CD14-positive monocyte (primary cell): ENCODE data around the gene ELN. TPM values are rescaled to one million over a fixed set of nuclear protein-coding genes. Genes with fewer than 3 reads are reported as not detected.

ENCODE experiments used
- DNase-seq, 3 donors: peaks; one replicate each; pipeline ENCODE4 v3.0.0-alpha.2; 2011 to 2022
- H2AFZ ChIP-seq: 2 replicates; pipeline ENCODE4 v1.6.0; 2012; ENCODE audit warnings: mild to moderate bottlenecking, low read depth, low read length, inconsistent platforms; ENCODE audit not compliant: insufficient read depth, poor library complexity, severe bottlenecking
- H3K27ac ChIP-seq, 2 donors: 1 replicate in 1 of 2; 2 replicates in 1 of 2; pipeline ENCODE4 v1.5.1; 2012 to 2013; ENCODE audit warnings: low read length in 2 of 2, control low read depth in 1 of 2, inconsistent platforms in 1 of 2, low read depth in 1 of 2, mild to moderate bottlenecking in 1 of 2
- H3K27me3 ChIP-seq, 2 donors: one replicate each; pipeline versions ENCODE4 v1.6.0 to v1.6.1; 2011 to 2013; ENCODE audit warnings: low read length in 2 of 2; ENCODE audit not compliant: control insufficient read depth in 2 of 2, insufficient read depth in 2 of 2
- H3K36me3 ChIP-seq, 2 donors: replicated peaks in 1 of 2; 1 replicate in 1 of 2; 2 replicates in 1 of 2; pipeline versions ENCODE4 v1.5.1 to v1.6.1; 2012 to 2013; ENCODE audit warnings: low read length in 2 of 2, control low read depth in 1 of 2, inconsistent platforms in 1 of 2, mild to moderate bottlenecking in 1 of 2; ENCODE audit not compliant: insufficient read depth in 2 of 2, control insufficient read depth in 1 of 2
- H3K4me1 ChIP-seq, 2 donors: 1 replicate in 1 of 2; 2 replicates in 1 of 2; pipeline versions ENCODE4 v1.5.1 to v1.6.1; 2012 to 2013; ENCODE audit warnings: low read length in 2 of 2, control low read depth in 1 of 2, inconsistent platforms in 1 of 2, mild to moderate bottlenecking in 1 of 2, moderate library complexity in 1 of 2; ENCODE audit not compliant: insufficient read depth in 2 of 2, control insufficient read depth in 1 of 2
- H3K4me2 ChIP-seq: replicated peaks from 2 replicates; pipeline ENCODE3; 2012; ENCODE audit warnings: low read length, moderate library complexity, mild to moderate bottlenecking; ENCODE audit not compliant: poor library complexity, severe bottlenecking; ENCODE audit errors: extremely low read depth
- H3K4me3 ChIP-seq, 3 experiments: fragments of 200-600 bp in 1 of 3; sonication (generic) in 1 of 3; replicated peaks in 1 of 3; 1 replicate in 2 of 3; 2 replicates in 1 of 3; pipeline ENCODE4 v1.5.1; 2011 to 2013; ENCODE audit warnings: low read length in 3 of 3, mild to moderate bottlenecking in 3 of 3, control low read depth in 2 of 3, low read depth in 2 of 3, inconsistent platforms in 1 of 3, moderate library complexity in 1 of 3
- H3K79me2 ChIP-seq: 2 replicates; pipeline ENCODE4 v1.6.0; 2012; ENCODE audit warnings: mild to moderate bottlenecking, control low read depth, inconsistent platforms, low read length, moderate library complexity; ENCODE audit not compliant: insufficient read depth
- H3K9ac ChIP-seq: 2 replicates; pipeline ENCODE4 v1.6.0; 2017; ENCODE audit warnings: low read length, mild to moderate bottlenecking; ENCODE audit not compliant: insufficient read depth, poor library complexity, severe bottlenecking
- H3K9me3 ChIP-seq, 2 donors: replicated peaks in 1 of 2; 1 replicate in 1 of 2; 2 replicates in 1 of 2; pipeline versions ENCODE4 v1.5.1 to v1.6.1; 2012 to 2013; ENCODE audit warnings: low read length in 2 of 2, control low read depth in 1 of 2; ENCODE audit not compliant: control insufficient read depth in 1 of 2, insufficient read depth in 1 of 2
- H4K20me1 ChIP-seq: 2 replicates; pipeline ENCODE4 v1.6.0; 2012; ENCODE audit warnings: mild to moderate bottlenecking, low read length, control low read depth, moderate library complexity; ENCODE audit not compliant: insufficient read depth
- H3K27ac Mint-ChIP-seq, 7 donors: one replicate each; pipeline ENCODE4 v1.8.0; 2020; ENCODE audit warnings: mild to moderate bottlenecking in 7 of 7, mixed read lengths in 7 of 7, moderate library complexity in 6 of 7, inconsistent platforms in 2 of 7
- H3K27me3 Mint-ChIP-seq, 3 donors: one replicate each; pipeline ENCODE4 v1.8.0; 2021 to 2022; ENCODE audit warnings: low read depth in 3 of 3, mild to moderate bottlenecking in 3 of 3, mixed read lengths in 3 of 3, moderate library complexity in 3 of 3, inconsistent platforms in 1 of 3
- H3K36me3 Mint-ChIP-seq, 2 donors: one replicate each; pipeline ENCODE4 v1.8.0; 2020; ENCODE audit warnings: mixed read lengths in 2 of 2, inconsistent platforms in 1 of 2, mild to moderate bottlenecking in 1 of 2
- H3K4me1 Mint-ChIP-seq: one replicate; pipeline ENCODE4 v1.8.0; 2020; ENCODE audit warnings: mild to moderate bottlenecking, mixed read lengths
- H3K4me3 Mint-ChIP-seq, 2 donors: one replicate each; pipeline ENCODE4 v1.8.0; 2020; ENCODE audit warnings: mild to moderate bottlenecking in 2 of 2, mixed read lengths in 2 of 2, moderate library complexity in 1 of 2
- H3K9me3 Mint-ChIP-seq, 7 donors: one replicate each; pipeline ENCODE4 v1.8.0; 2020 to 2022; ENCODE audit warnings: mixed read lengths in 7 of 7, mild to moderate bottlenecking in 6 of 7, moderate library complexity in 6 of 7, inconsistent platforms in 2 of 7
- CTCF ChIP-seq: fragments of 200-600 bp; IDR thresholded peaks from one replicate; pipeline ENCODE4 v1.8.0; 2022; ENCODE audit warnings: antibody characterized with exemption, mild to moderate bottlenecking
- WGBS: methylation state at CpG from one replicate; pipeline ENCODE4 v1.1.5; 2013; ENCODE audit warnings: missing lambda C conversion rate; ENCODE audit not compliant: insufficient coverage; 5-methylcytosine and 5-hydroxymethylcytosine counted together
- intact Hi-C, 2 donors: fragments of 100-400 bp; cut with micrococcal nuclease; formaldehyde crosslinking; loops; one replicate each; pipeline versions ENCODE4 v1.15.0 to v1.15.1; 2023
- polyA plus RNA-seq, 3 donors: library from polyadenylated mRNA; depleted of rRNA in 1 of 3; unstranded in 2 of 3; stranded (reverse) in 1 of 3; fragments of 300-500 nt in 2 of 3; fragments of >200 nt in 1 of 3; fragmentation: Illumina TruSeq in 2 of 3; gene quantifications; 1 replicate in 2 of 3; 2 replicates in 1 of 3; pipeline ENCODE4 v1.2.3, GENCODE V29; 2012 to 2021

ELN gene
- polyA plus RNA-seq, 3 donors: not detected

GRCh38 chr7:74095135-74095534 is 67.2 kb downstream of the ELN start:
- TF ChIP-seq CTCF: no peak
- peak overlapping the region; percentile 89 to 96 for H3K4me3 Mint-ChIP-seq
- Histone ChIP-seq H3K4me3 (peak overlapping the region; percentile 67 to 87 (median 81)), H2AFZ (peak overlapping the region; percentile 75), H3K36me3 (peaks cover 33 to 38% of the 10 kb centered on the region in 2 donors), H3K27me3 (no peaks in the 10 kb centered on the region), H4K20me1 (peaks cover 15% of the 10 kb centered on the region), H3K9ac (peak overlapping the region; percentile 91), H3K9me3 (no peaks in the 10 kb centered on the region), H3K79me2 (peaks cover 22% of the 10 kb centered on the region), H3K27ac (peak overlapping the region; percentile 75 to 95), H3K4me2 (peak overlapping the region; percentile 83), H3K4me1 (peaks cover 29 to 36% of the 10 kb centered on the region in 2 donors)
- peaks cover 0 to 6% (median 2%) of the 10 kb centered on the region in 7 donors for H3K9me3 Mint-ChIP-seq
- intact Hi-C loops: no loop called here
- peak overlapping the region in 6 of 7 donors; percentile 93 to 97 (median 96) for H3K27ac Mint-ChIP-seq
- H3K36me3 Mint-ChIP-seq: peaks cover 33 to 42% of the 10 kb centered on the region in 2 donors
- no peak for DNase-seq
- H3K27me3 Mint-ChIP-seq: no peaks in the 10 kb centered on the region
- H3K4me1 Mint-ChIP-seq: peaks cover 23% of the 10 kb centered on the region
- WGBS: 92% methylated on average over 3 of the region's 6 CpGs

- peaks cover 22% of the 10 kb centered on the region for H3K79me2 ChIP-seq
- peaks cover 0 to 6% (median 2%) of the 10 kb centered on the region in 7 donors for H3K9me3 Mint-ChIP-seq
- 93% methylated on average over 7 of the region's 11 CpGs for WGBS
- H3K27ac Mint-ChIP-seq: peak overlapping the region in 3 of 7 donors; percentile 36 to 65 (median 53)
- H3K4me3 Mint-ChIP-seq: no peak overlapping the region
- H2AFZ ChIP-seq: no peak overlapping the region
- H3K27ac ChIP-seq: no peak overlapping the region
- H4K20me1 ChIP-seq: peaks cover 15% of the 10 kb centered on the region
- no peak overlapping the region for H3K4me2 ChIP-seq
- no peaks in the 10 kb centered on the region for H3K27me3 ChIP-seq
- no peaks in the 10 kb centered on the region for H3K9me3 ChIP-seq
- TF ChIP-seq CTCF: no peak
- H3K36me3 ChIP-seq: peaks cover 51 to 68% of the 10 kb centered on the region in 2 donors
- H3K36me3 Mint-ChIP-seq: peaks cover 48 to 68% of the 10 kb centered on the region in 2 donors
- intact Hi-C loops: no loop called here
- H3K9ac ChIP-seq: no peak overlapping the region
- peaks cover 19 to 25% of the 10 kb centered on the region in 2 donors for H3K4me1 ChIP-seq
- H3K4me3 ChIP-seq: no peak overlapping the region
- no peaks in the 10 kb centered on the region for H3K27me3 Mint-ChIP-seq
- H3K4me1 Mint-ChIP-seq: peaks cover 15% of the 10 kb centered on the region
- DNase-seq: no peak
These were observed 70.1 kb downstream of the ELN start for GRCh38 chr7:74097937-74098614.
